K562 (cell line): Measurements from ENCODE around the gene PTPN1. TPM values are rescaled to one million over a fixed set of nuclear protein-coding genes. Genes with fewer than 3 reads are reported as not detected.

Experiments
- ATAC-seq: fragments of 200-7000 bp; cut with Tn5 transposase; 3 replicates; pipeline ENCODE4 v1.9.1; 2020; ENCODE audit warnings: moderate library complexity
- BruUV-seq: library from RNA; stranded (reverse); fragments of 400-500 nt; replicated peaks from 2 replicates; lab custom pipeline; 2021; lab: Mats Ljungman, UMichigan
- CTCF ChIA-PET: fragments of 300-600 bp; formaldehyde crosslinking; extraction: SDS; loops from one replicate; lab custom pipeline; 2021; ENCODE audit warnings: low intra/inter-chr PET ratio; lab: Yijun Ruan, JAX
- POLR2A ChIA-PET: fragments of 300-600, 350-650 bp; sonication (Branson Sonifier 250); formaldehyde crosslinking; extraction: SDS; loops from one replicate; lab custom pipeline; 2021; ENCODE audit warnings: antibody characterized with exemption, inconsistent platforms; lab: Yijun Ruan, JAX
- DNase-seq, 4 experiments: peaks; one replicate each; pipeline versions ENCODE4 v3.0.0 to v3.0.0-alpha.2; 2011 to 2018; ENCODE audit warnings: low spot score in 3 of 4, mixed read lengths in 3 of 4; ENCODE audit errors: extremely low read depth in 1 of 4
- FAIRE-seq: peaks from 2 replicates; lab custom pipeline; 2011; peaks lifted over from hg19 to GRCh38; lab: Jason Lieb, UNC
- H2AFZ ChIP-seq: 2 replicates; pipeline ENCODE4 v1.6.0; 2011; ENCODE audit warnings: low read depth, low read length, control low read depth, inconsistent platforms
- H3K27ac ChIP-seq: fragments of 200-600 bp; 3 replicates; pipeline ENCODE4 v1.8.0; 2011; ENCODE audit warnings: low read depth, mild to moderate bottlenecking, control low read depth, inconsistent platforms, low read length, moderate library complexity, mixed read lengths; ENCODE audit errors: extremely low read depth
- H3K27me3 ChIP-seq, 2 experiments: fragments of 300-600 bp in 1 of 2; 2 replicates in 1 of 2; 3 replicates in 1 of 2; pipeline versions ENCODE4 v1.6.0 to v1.8.0; 2011; ENCODE audit warnings: inconsistent platforms in 2 of 2, low read length in 2 of 2, mild to moderate bottlenecking in 1 of 2, mixed read lengths in 1 of 2, moderate library complexity in 1 of 2; ENCODE audit not compliant: control insufficient read depth in 2 of 2, insufficient read depth in 2 of 2
- H3K36me3 ChIP-seq: fragments of 300-600 bp; 3 replicates; pipeline ENCODE4 v1.8.0; 2011; ENCODE audit warnings: mild to moderate bottlenecking, low read length, inconsistent platforms; ENCODE audit not compliant: control insufficient read depth, insufficient read depth
- H3K4me1 ChIP-seq, 2 experiments: fragments of 200-600 bp in 1 of 2; replicated peaks in 1 of 2; 2 replicates in 1 of 2; 3 replicates in 1 of 2; pipeline versions ENCODE4 v1.5.1 to v1.8.0; 2011; ENCODE audit warnings: inconsistent platforms in 2 of 2, low read length in 2 of 2, mild to moderate bottlenecking in 1 of 2, mixed read lengths in 1 of 2, moderate library complexity in 1 of 2; ENCODE audit not compliant: control insufficient read depth in 2 of 2, insufficient read depth in 2 of 2
- H3K4me2 ChIP-seq: 2 replicates; pipeline ENCODE4 v1.6.1; 2011; ENCODE audit warnings: low read length, control low read depth, inconsistent platforms, mixed read lengths; ENCODE audit not compliant: insufficient read depth
- H3K4me3 ChIP-seq: fragments of 200-600 bp; sonication (generic), shearing (Covaris generic); 2 replicates; pipeline ENCODE4 v1.5.1; 2016; ENCODE audit warnings: control low read depth, inconsistent platforms
- H3K79me2 ChIP-seq: fragments of 200-600 bp; 3 replicates; pipeline ENCODE4 v1.8.0; 2011; ENCODE audit warnings: low read length, inconsistent platforms; ENCODE audit not compliant: control insufficient read depth, insufficient read depth
- H3K9ac ChIP-seq, 2 experiments: 2 replicates each; pipeline versions ENCODE4 v1.6.0 to v1.6.1; 2011; ENCODE audit warnings: low read depth in 2 of 2, low read length in 2 of 2, control low read depth in 1 of 2, inconsistent platforms in 1 of 2, mild to moderate bottlenecking in 1 of 2, mixed read lengths in 1 of 2; ENCODE audit not compliant: insufficient read depth in 1 of 2
- H3K9me1 ChIP-seq: one replicate; pipeline ENCODE4 v1.6.0; 2011; ENCODE audit warnings: inconsistent platforms, mild to moderate bottlenecking, low read length, moderate library complexity; ENCODE audit not compliant: control insufficient read depth, insufficient read depth
- H3K9me3 ChIP-seq: replicated peaks from 2 replicates; pipeline ENCODE4 v1.5.1; 2011; ENCODE audit warnings: low read depth, low read length, inconsistent platforms; ENCODE audit not compliant: control insufficient read depth, insufficient read depth
- H4K20me1 ChIP-seq: replicated peaks from 2 replicates; pipeline ENCODE4 v1.6.1; 2011; ENCODE audit warnings: low read length, inconsistent platforms, mixed read lengths; ENCODE audit not compliant: control insufficient read depth, insufficient read depth
- FOXJ3 ChIP-seq: sonication (generic); formaldehyde crosslinking; IDR thresholded peaks from 2 replicates; pipeline ENCODE4 v1.4.0; 2020; ENCODE audit warnings: mild to moderate bottlenecking, missing genetic modification reagents
- POLR2A ChIP-seq: fragments of 450-650 bp; conservative IDR thresholded peaks from 2 replicates; pipeline ENCODE4 v1.6.1; 2016
- POLR2G ChIP-seq: fragments of 200-400 bp; formaldehyde crosslinking; IDR thresholded peaks from 2 replicates; pipeline ENCODE4 v1.6.1; 2017; ENCODE audit warnings: low read depth, mild to moderate bottlenecking, antibody characterized with exemption, low read length, moderate library complexity
- RHOXF2B ChIP-seq: fragments of 250-450 bp; sonication (Bioruptor Pico); conservative IDR thresholded peaks from 2 replicates; pipeline ENCODE4 v1.5.1; 2021
- SIX5 ChIP-seq, 2 experiments: IDR thresholded peaks; 2 replicates each; pipeline ENCODE4 v1.6.1; 2011; ENCODE audit warnings: low read length in 2 of 2, borderline replicate concordance in 1 of 2, low read depth in 1 of 2, mild to moderate bottlenecking in 1 of 2, moderate library complexity in 1 of 2; ENCODE audit not compliant: insufficient read depth in 1 of 2
- ZHX1 ChIP-seq: fragments of 150-350 bp; conservative IDR thresholded peaks from 2 replicates; pipeline ENCODE4 v1.6.1; 2014; ENCODE audit warnings: low read length
- WGBS: fragments of 100-300 bp; shearing (Covaris generic); methylation state at CpG from one replicate; pipeline ENCODE4 v1.1.6; 2016; ENCODE audit warnings: low coverage, mixed read lengths; ENCODE audit not compliant: insufficient coverage; ENCODE audit errors: missing lambda C conversion rate; 5-methylcytosine and 5-hydroxymethylcytosine counted together
- in situ Hi-C: fragments of 300-500 bp; cut with MboI; formaldehyde crosslinking; loops from 4 replicates; pipeline ENCODE4 v1.15.0; 2018; ENCODE audit warnings: inconsistent platforms, mixed read lengths
- intact Hi-C: fragments of 100-400 bp; cut with micrococcal nuclease; formaldehyde crosslinking; loops from 2 replicates; pipeline ENCODE4 v1.14.2; 2022
- polyA plus RNA-seq, 8 experiments: library from polyadenylated mRNA; depleted of rRNA in 4 of 8; stranded (reverse) in 5 of 8; unstranded in 3 of 8; fragments of >200 nt; fragmentation: Nextera tagmentation in 2 of 8; fragmentation: Illumina TruSeq in 1 of 8; extraction: Ambion mirVana in 2 of 8; extraction: Trizol in 1 of 8; gene quantifications; 2 replicates each; pipeline versions ENCODE4 v1.2.1 to v1.2.3, GENCODE V29; 2011 to 2014; ENCODE audit warnings: inconsistent platforms in 1 of 8, missing spikeins in 1 of 8
- total RNA-seq, 7 experiments: library from RNA; depleted of rRNA in 6 of 7; stranded (reverse); fragments of >200 nt in 6 of 7; fragmentation: Illumina TruSeq in 2 of 7; extraction: Trizol in 2 of 7; gene quantifications; 2 replicates each; pipeline versions ENCODE4 v1.2.1 to v1.2.3, GENCODE V29; 2011 to 2021; ENCODE audit warnings: low replicate concordance in 1 of 7

PTPN1 gene
- total and polyA plus RNA-seq, 9 of the 15 experiments (the other 6 are each of a cell fraction or from before 2014, with no cell fraction given): 11.0 to 85.3 (median 54.0) TPM

GRCh38 chr20:50595433-50595895 is 85.3 kb downstream of the PTPN1 start (continued):
- no peak for TF ChIP-seq FOXJ3
- no peak for TF ChIP-seq RHOXF2B (CRISPR knock-in tag)
- no peak for TF ChIP-seq SIX5 (IDR thresholded peaks at IDR 0.05; ENCODE audit: borderline replicate concordance in 1 of 2, insufficient read depth in 1 of 2, low read depth in 1 of 2, low read length in 2 of 2)

GRCh38 chr20:50595988-50596693 is 86.0 kb downstream of the PTPN1 start:
- ChIA-PET POLR2A (interaction anchor here (0.6 to 2.0 kb wide), 4 partner anchors 8 to 73 kb away, joined by 3 to 5 read pairs (median 4); no protein-coding TSS in a partner anchor), CTCF (no interaction called here)
- Histone ChIP-seq H3K36me3 (peaks cover 54% of the 10 kb centered on the region), H2AFZ (no peak overlapping the region), H3K4me3 (no peak overlapping the region), H3K4me1 (peaks cover 0 to 13% of the 10 kb centered on the region in 2 experiments; a peak in 1 of 5 replicates), H3K79me2 (no peaks in the 10 kb centered on the region), H3K27ac (no peak overlapping the region), H3K9me3 (no peaks in the 10 kb centered on the region), H3K9ac (peak overlapping the region in 1 of 2 experiments; percentile 68; a peak in 2 of 4 replicates), H3K27me3 (no peaks in the 10 kb centered on the region), H3K9me1 (no peaks in the 10 kb centered on the region), H3K4me2 (no peak overlapping the region), H4K20me1 (no peaks in the 10 kb centered on the region)
- TF ChIP-seq ZHX1 (no peak), POLR2A (peak; percentile 34; the same call in 1 of the 2 replicates), POLR2G (peak; percentile 31; the same call in 1 of the 2 replicates)
- in situ Hi-C loops (no loop called here), intact Hi-C loops (loop anchor here (5.0 kb wide), 1 partner anchor 191 kb away; no protein-coding TSS in a partner anchor)
- 76% methylated on average over 11 of the region's 15 CpGs for WGBS
- no peak for FAIRE-seq
- no TSS peak for BruUV-seq
- no peak for ATAC-seq
- DNase-seq: no peak
